Keratinocyte (primary cell): Measurements from ENCODE around the gene BICD1. TPM values are rescaled to one million over a fixed set of nuclear protein-coding genes. Genes with fewer than 3 reads are reported as not detected.
A peak's percentile ranks its signal among the peaks of the same experiment; 100 is the strongest.

Experiments
- DNase-seq: peaks from one replicate; pipeline ENCODE4 v3.0.0-alpha.2; 2011; ENCODE audit warnings: low read depth, missing footprints, low spot score
- FAIRE-seq: peaks from 2 replicates; lab custom pipeline; 2011; peaks lifted over from hg19 to GRCh38; lab: Jason Lieb, UNC
- H2AFZ ChIP-seq: 2 replicates; pipeline ENCODE4 v1.6.0; 2012; ENCODE audit warnings: low read length, control low read depth, inconsistent platforms; ENCODE audit not compliant: control insufficient read depth
- H3K27ac ChIP-seq: 2 replicates; pipeline ENCODE4 v1.5.1; 2011; ENCODE audit warnings: low read length; ENCODE audit not compliant: control insufficient read depth, insufficient read depth
- H3K27me3 ChIP-seq: 3 replicates; pipeline ENCODE4 v1.6.0; 2011; ENCODE audit warnings: low read length; ENCODE audit not compliant: control insufficient read depth, insufficient read depth; ENCODE audit errors: extremely low read depth
- H3K36me3 ChIP-seq, 2 experiments: 2 replicates in 1 of 2; 3 replicates in 1 of 2; pipeline ENCODE4 v1.5.1; 2011; ENCODE audit warnings: low read length in 2 of 2, mild to moderate bottlenecking in 1 of 2; ENCODE audit not compliant: control insufficient read depth in 2 of 2, insufficient read depth in 2 of 2; ENCODE audit errors: extremely low read depth in 1 of 2
- H3K4me1 ChIP-seq: 3 replicates; pipeline ENCODE4 v1.5.1; 2011; ENCODE audit warnings: low read length; ENCODE audit not compliant: control insufficient read depth, insufficient read depth; ENCODE audit errors: extremely low read depth
- H3K4me2 ChIP-seq: 3 replicates; pipeline ENCODE4 v1.6.0; 2011; ENCODE audit warnings: low read depth, low read length; ENCODE audit not compliant: control insufficient read depth, insufficient read depth; ENCODE audit errors: extremely low read depth
- H3K4me3 ChIP-seq, 3 experiments: fragments of 200-600 bp in 1 of 3; sonication (generic) in 1 of 3; 2 replicates in 2 of 3; 3 replicates in 1 of 3; pipeline ENCODE4 v1.5.1; 2011 to 2016; ENCODE audit warnings: low read length in 3 of 3, mild to moderate bottlenecking in 3 of 3, control low read depth in 2 of 3, inconsistent platforms in 1 of 3, low read depth in 1 of 3, mixed read lengths in 1 of 3, mixed run types in 1 of 3, moderate library complexity in 1 of 3; ENCODE audit not compliant: control insufficient read depth in 2 of 3, insufficient read depth in 2 of 3; ENCODE audit errors: extremely low read depth in 1 of 3
- H3K79me2 ChIP-seq: 2 replicates; pipeline ENCODE4 v1.6.0; 2012; ENCODE audit warnings: low read length; ENCODE audit not compliant: control insufficient read depth, insufficient read depth
- H3K9ac ChIP-seq: 3 replicates; pipeline ENCODE4 v1.6.0; 2011; ENCODE audit warnings: low read length; ENCODE audit not compliant: control insufficient read depth, insufficient read depth; ENCODE audit errors: extremely low read depth
- H3K9me1 ChIP-seq: 3 replicates; pipeline ENCODE4 v1.6.0; 2011; ENCODE audit warnings: low read length; ENCODE audit not compliant: control insufficient read depth, insufficient read depth; ENCODE audit errors: extremely low read depth
- H3K9me3 ChIP-seq: 2 replicates; pipeline ENCODE4 v1.5.1; 2012; ENCODE audit warnings: low read depth, low read length; ENCODE audit not compliant: control insufficient read depth
- H4K20me1 ChIP-seq: 3 replicates; pipeline ENCODE4 v1.6.0; 2011; ENCODE audit warnings: low read length; ENCODE audit not compliant: control insufficient read depth, insufficient read depth; ENCODE audit errors: extremely low read depth
- CTCF ChIP-seq, 3 experiments: IDR thresholded peaks in 1 of 3; conservative IDR thresholded peaks in 1 of 3; optimal IDR thresholded peaks in 1 of 3; 2 replicates in 2 of 3; 3 replicates in 1 of 3; pipeline versions ENCODE3 to v1.5.1; 2011; ENCODE audit warnings: low read length in 3 of 3, mild to moderate bottlenecking in 3 of 3, moderate library complexity in 2 of 3, control low read depth in 1 of 3, inconsistent platforms in 1 of 3; ENCODE audit not compliant: insufficient read depth in 2 of 3; ENCODE audit errors: extremely low read depth in 1 of 3
- EZH2 ChIP-seq: IDR thresholded peaks from one replicate; pipeline ENCODE4 v1.6.1; 2012; ENCODE audit warnings: inconsistent platforms, mild to moderate bottlenecking, low read length, moderate library complexity
- dilution Hi-C: fragments of 300-500 bp; cut with MboI; formaldehyde crosslinking; loops from one replicate; pipeline ENCODE4 v1.7.0; 2020; ENCODE audit warnings: low sequenced_read_pairs; ENCODE audit not compliant: extremely low pct_ligation_motif_present
- polyA plus RNA-seq, 5 experiments: library from polyadenylated mRNA; depleted of rRNA in 3 of 5; stranded (reverse) in 3 of 5; stranded (forward) in 1 of 5; unstranded in 1 of 5; fragments of >200 nt; gene quantifications; 1 replicate in 1 of 5; 2 replicates in 3 of 5; 3 replicates in 1 of 5; pipeline versions ENCODE4 v1.2.1 to v1.2.3, GENCODE V29; 2011 to 2012; ENCODE audit warnings: missing spikeins in 2 of 5, low read depth in 1 of 5, low replicate concordance in 1 of 5

BICD1 gene
- polyA plus RNA-seq, 1 donor (not counting 4 experiments of a cell fraction or from before 2014, with no cell fraction given) = 10.2 TPM

- dilution Hi-C loops = no loop called here
- Histone ChIP-seq H3K9me1 (no peaks in the 10 kb centered on the region), H3K9ac (no peak overlapping the region), H3K4me3 (no peak overlapping the region), H3K79me2 (no peaks in the 10 kb centered on the region), H4K20me1 (no peaks in the 10 kb centered on the region), H3K4me2 (no peak overlapping the region), H3K4me1 (no peaks in the 10 kb centered on the region), H3K27me3 (no peaks in the 10 kb centered on the region), H2AFZ (no peak overlapping the region), H3K27ac (no peak overlapping the region), H3K36me3 (no peaks in the 10 kb centered on the region), H3K9me3 (no peaks in the 10 kb centered on the region)
- TF ChIP-seq EZH2 (no peak), CTCF (optimal IDR thresholded peaks at IDR 0.05 in 1 of 3, IDR thresholded peaks at IDR 0.05 in 1 of 3, conservative IDR thresholded peaks at IDR 0.05 in 1 of 3; ENCODE audit: extremely low read depth in 1 of 3, insufficient read depth in 2 of 3, low read length in 3 of 3) (no peak)
- peak; percentile 57 for FAIRE-seq
- DNase-seq = no peak
These were observed 23.2 kb upstream of the BICD1 start for GRCh38 chr12:32083489-32083888.

GRCh38 chr12:32084017-32084688 lies 22.5 kb upstream of the BICD1 start:
- Histone ChIP-seq H3K27me3 (no peaks in the 10 kb centered on the region), H3K9ac (no peak overlapping the region), H3K36me3 (no peaks in the 10 kb centered on the region), H3K9me3 (no peaks in the 10 kb centered on the region), H3K4me3 (no peak overlapping the region), H2AFZ (no peak overlapping the region), H3K9me1 (no peaks in the 10 kb centered on the region), H3K27ac (no peak overlapping the region), H3K79me2 (no peaks in the 10 kb centered on the region), H4K20me1 (no peaks in the 10 kb centered on the region), H3K4me2 (no peak overlapping the region), H3K4me1 (no peaks in the 10 kb centered on the region)
- FAIRE-seq = no peak
- dilution Hi-C loops = no loop called here
- TF ChIP-seq EZH2 = no peak
- no peak for TF ChIP-seq CTCF (optimal IDR thresholded peaks at IDR 0.05 in 1 of 3, IDR thresholded peaks at IDR 0.05 in 1 of 3, conservative IDR thresholded peaks at IDR 0.05 in 1 of 3; ENCODE audit: extremely low read depth in 1 of 3, insufficient read depth in 2 of 3, low read length in 3 of 3)
- DNase-seq = no peak
